Vagina (tissue), 2 donors: ENCODE data around the gene RALGDS.

Source experiments
- POLR2A ChIP-seq, 2 donors: fragments of 450-650 bp; IDR thresholded peaks; one replicate each; pipeline ENCODE4 v1.6.1; 2017; ENCODE audit warnings: antibody characterized with exemption in 2 of 2, mild to moderate bottlenecking in 2 of 2, moderate library complexity in 2 of 2
- TF ChIP-seq, protein P1 (sequence below), 3 experiments: fragments of 450-650 bp in 2 of 3; fragments of 200-600 bp in 1 of 3; sonication (generic) in 1 of 3; IDR thresholded peaks; one replicate each; pipeline ENCODE4 v1.5.1; 2017 to 2019; ENCODE audit warnings: antibody characterized with exemption in 3 of 3, mild to moderate bottlenecking in 2 of 3, moderate library complexity in 2 of 3

- TF ChIP-seq, protein P1, sequence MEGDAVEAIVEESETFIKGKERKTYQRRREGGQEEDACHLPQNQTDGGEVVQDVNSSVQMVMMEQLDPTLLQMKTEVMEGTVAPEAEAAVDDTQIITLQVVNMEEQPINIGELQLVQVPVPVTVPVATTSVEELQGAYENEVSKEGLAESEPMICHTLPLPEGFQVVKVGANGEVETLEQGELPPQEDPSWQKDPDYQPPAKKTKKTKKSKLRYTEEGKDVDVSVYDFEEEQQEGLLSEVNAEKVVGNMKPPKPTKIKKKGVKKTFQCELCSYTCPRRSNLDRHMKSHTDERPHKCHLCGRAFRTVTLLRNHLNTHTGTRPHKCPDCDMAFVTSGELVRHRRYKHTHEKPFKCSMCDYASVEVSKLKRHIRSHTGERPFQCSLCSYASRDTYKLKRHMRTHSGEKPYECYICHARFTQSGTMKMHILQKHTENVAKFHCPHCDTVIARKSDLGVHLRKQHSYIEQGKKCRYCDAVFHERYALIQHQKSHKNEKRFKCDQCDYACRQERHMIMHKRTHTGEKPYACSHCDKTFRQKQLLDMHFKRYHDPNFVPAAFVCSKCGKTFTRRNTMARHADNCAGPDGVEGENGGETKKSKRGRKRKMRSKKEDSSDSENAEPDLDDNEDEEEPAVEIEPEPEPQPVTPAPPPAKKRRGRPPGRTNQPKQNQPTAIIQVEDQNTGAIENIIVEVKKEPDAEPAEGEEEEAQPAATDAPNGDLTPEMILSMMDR (IDR thresholded peaks at IDR 0.05) = no peak
- no peak for TF ChIP-seq POLR2A (IDR thresholded peaks at IDR 0.05)
These were observed 18.5 kb upstream of the RALGDS start for GRCh38 chr9:133139246-133140173.
